ENCODE data around the gene RAP1GAP2.
A peak's percentile ranks its signal among the peaks of the same experiment; 100 is the strongest.
"Not testable (repeated sequence)": the region's sequence is repeated elsewhere in the genome, so short reads cannot be mapped to it uniquely, and the experiment has no call there.

Gene RAP1GAP2

GRCh38 chr17:2978991-2979390 lies 182.8 kb downstream of the RAP1GAP2 start:
- no peak for DNase-seq

- no peak for DNase-seq
These were observed 184.1 kb downstream of the RAP1GAP2 start for GRCh38 chr17:2980211-2980903.

GRCh38 chr17:2980904-2981246 lies 184.6 kb downstream of the RAP1GAP2 start:
- DNase-seq, result no peak

- no peak for DNase-seq
These were observed 185.1 kb downstream of the RAP1GAP2 start for GRCh38 chr17:2981325-2981724.

GRCh38 chr17:2982854-2983253 lies 186.6 kb downstream of the RAP1GAP2 start:
- no peak for DNase-seq

- DNase-seq, result no peak
These were observed 187.0 kb downstream of the RAP1GAP2 start for GRCh38 chr17:2983255-2983654.

- no peak for DNase-seq
These were observed 189.1 kb downstream of the RAP1GAP2 start for GRCh38 chr17:2985318-2985717.

- DNase-seq, result no peak
These were observed 190.7 kb downstream of the RAP1GAP2 start for GRCh38 chr17:2986925-2987324.

- DNase-seq, result not testable (repeated sequence)
These were observed 193.2 kb downstream of the RAP1GAP2 start for GRCh38 chr17:2989396-2989795.

- DNase-seq, result no peak
These were observed 193.6 kb downstream of the RAP1GAP2 start for GRCh38 chr17:2989855-2990254.

GRCh38 chr17:2990396-2990795 lies 194.2 kb downstream of the RAP1GAP2 start:
- no peak for DNase-seq

GRCh38 chr17:2991396-2992180 lies 195.3 kb downstream of the RAP1GAP2 start:
- DNase-seq, result not testable (repeated sequence)

GRCh38 chr17:2994441-2994840 lies 198.2 kb downstream of the RAP1GAP2 start:
- DNase-seq, result no peak

- DNase-seq, result no peak
These were observed 199.1 kb downstream of the RAP1GAP2 start for GRCh38 chr17:2995377-2995776.

GRCh38 chr17:2995886-2996809 lies 199.9 kb downstream of the RAP1GAP2 start:
- no peak for DNase-seq

GRCh38 chr17:2996810-2997670 lies 200.8 kb downstream of the RAP1GAP2 start:
- DNase-seq, result no peak

GRCh38 chr17:2998469-2998901 lies 202.2 kb downstream of the RAP1GAP2 start:
- not testable (repeated sequence) for DNase-seq

GRCh38 chr17:3002538-3003295 lies 206.5 kb downstream of the RAP1GAP2 start:
- DNase-seq, result peak; percentile 55

GRCh38 chr17:3003296-3004149 lies 207.3 kb downstream of the RAP1GAP2 start:
- no peak for DNase-seq

GRCh38 chr17:3004150-3004801 lies 208.0 kb downstream of the RAP1GAP2 start:
- DNase-seq, result peak; percentile 97

All from NCI-H82 (cell line).